HG02571 (cell line): ENCODE measurements around the gene DDX17.

ENCODE experiments used
- ATAC-seq: cut with Tn5 transposase; IDR thresholded peaks from one replicate; pipeline ENCODE4 v1.9.1; 2021; ENCODE audit warnings: mild to moderate bottlenecking, moderate library complexity; ENCODE audit not compliant: unreplicated experiment

DDX17 gene

GRCh38 chr22:38451404-38451803 is 54.7 kb downstream of the DDX17 start:
- no peak for ATAC-seq

DNA sequence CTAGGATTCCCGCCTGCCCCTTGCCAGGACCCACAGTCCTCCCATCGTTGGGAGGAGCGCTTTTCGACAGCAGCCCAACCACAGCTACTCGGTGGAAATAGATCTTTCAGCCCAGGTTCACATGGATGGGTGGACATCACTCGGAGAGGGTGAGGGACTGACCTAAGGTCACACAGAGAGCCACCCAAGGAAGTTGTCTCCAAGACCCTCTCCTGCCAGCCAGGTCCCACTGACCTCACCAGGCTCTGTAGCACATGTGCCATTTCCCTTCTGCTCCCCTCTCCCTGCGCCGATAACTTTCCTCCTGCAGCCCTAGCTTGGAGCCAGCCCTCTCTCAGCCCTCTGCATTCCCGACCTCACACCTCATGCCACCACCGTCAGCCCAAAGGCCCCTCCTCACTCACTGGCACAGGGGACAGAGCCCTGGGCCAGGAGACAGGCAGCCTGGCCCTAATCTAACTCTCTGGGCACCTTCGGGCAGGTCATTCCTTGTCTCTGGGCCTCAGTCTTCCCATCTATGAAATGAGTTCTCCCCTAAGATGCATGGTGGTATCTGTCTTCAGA is 55.8 kb downstream of the DDX17 start:
- ATAC-seq: no peak

DNA sequence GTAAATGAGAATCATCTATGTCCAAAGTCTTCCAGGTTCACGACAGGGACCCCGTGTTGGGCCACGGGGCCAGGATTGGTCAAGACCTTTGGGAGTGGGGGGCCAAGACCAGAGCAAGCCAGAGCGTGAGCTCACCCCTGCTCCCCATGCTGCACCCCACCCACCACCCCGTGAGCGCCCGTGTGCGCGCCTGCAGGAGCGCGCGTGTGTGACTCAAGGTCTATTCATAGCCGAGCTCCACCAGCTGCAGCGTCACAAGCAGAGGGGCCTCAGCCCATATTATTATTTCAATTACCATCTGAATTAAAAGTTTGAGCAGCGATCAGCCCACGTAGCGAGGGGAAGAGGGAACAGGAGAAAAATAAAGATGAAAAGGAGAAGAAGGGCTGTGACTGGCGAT is 56.3 kb downstream of the DDX17 start:
- no peak for ATAC-seq

GRCh38 chr22:38448945-38449745 is 57.0 kb downstream of the DDX17 start:
- ATAC-seq: no peak

DNA sequence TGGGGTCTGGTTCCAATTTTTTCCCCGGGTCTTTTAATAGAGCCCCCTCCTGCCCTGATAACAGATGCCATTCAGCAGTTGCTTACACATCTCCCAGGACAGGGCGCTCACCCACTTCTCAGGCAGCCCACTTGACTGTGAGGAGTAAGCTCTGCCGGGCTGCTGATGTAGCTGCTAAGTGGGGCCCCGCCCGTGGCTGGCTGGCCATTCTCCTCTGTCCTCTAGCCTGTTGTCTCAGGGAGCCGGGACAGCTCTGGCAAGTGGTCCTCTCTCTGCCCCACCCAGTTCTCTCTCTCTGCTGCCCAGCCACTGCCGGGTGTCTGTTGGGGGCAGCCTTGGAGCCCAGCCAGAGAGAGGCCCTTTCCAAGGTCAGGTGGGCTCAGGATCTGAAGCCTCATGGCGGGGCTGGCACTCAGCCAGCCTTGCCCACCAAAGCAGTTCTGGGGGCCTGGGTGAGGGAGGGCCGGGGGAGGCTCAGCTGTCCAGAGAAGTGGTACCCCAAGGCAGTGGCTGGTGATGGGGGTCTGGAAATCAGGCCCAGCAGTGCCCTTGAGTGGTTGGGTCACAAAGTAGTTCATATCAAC is 60.0 kb downstream of the DDX17 start:
- ATAC-seq: no peak

DNA sequence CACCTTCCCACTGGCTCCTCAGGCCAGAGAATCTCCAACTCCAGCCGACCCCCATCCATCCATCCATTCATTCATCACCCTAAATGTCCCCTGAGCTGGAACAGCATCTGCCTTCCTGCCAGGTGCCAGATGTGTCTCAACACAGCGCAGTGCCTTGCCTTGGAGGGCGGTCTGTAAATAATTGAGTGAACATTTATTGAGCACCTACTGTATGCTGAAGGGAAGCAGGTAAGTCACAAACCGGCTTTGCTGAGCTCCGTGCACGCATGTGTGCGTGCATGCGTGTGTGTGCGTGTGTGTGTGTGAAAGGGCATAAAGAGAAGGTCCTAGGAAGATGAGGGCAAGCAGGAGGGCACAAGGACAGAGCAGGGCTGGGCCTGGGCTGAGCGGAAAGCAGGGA is 61.3 kb downstream of the DDX17 start:
- no peak for ATAC-seq

- no peak for ATAC-seq
Observed at GRCh38 chr22:38443628-38444521, 62.2 kb downstream of the DDX17 start.

DNA sequence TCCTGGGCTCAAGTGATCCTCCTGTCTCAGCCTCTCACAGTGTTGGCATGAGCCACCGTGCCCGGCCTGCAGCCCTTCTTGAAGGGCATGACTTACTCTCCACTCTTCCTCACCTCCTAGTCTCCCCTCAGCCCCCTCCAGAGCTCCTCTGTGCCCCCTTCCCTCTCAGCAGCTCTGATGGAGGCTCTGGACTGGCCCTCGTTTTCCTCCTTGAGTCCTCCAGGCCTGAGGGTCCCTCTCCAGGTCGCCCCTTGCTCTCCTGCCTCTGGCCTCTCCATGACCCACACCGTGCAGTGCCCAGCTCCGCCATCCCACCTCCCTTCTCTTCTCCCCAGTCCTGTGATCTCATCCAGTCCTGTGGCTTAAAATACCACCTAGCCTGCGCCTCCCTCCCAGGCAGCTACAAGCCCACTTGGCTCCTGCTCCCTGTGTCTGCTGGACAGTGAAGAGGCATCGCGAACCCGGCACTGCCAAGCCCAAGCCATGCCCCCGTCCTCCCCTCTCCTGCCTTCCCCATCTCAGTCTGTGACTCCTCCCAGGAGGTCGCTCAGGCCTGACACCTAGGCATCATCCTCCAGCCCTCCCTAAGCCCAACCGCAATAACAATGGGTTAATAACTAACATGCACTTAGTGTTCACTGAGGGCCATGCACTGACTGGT is 63.0 kb downstream of the DDX17 start:
- no peak for ATAC-seq

DNA sequence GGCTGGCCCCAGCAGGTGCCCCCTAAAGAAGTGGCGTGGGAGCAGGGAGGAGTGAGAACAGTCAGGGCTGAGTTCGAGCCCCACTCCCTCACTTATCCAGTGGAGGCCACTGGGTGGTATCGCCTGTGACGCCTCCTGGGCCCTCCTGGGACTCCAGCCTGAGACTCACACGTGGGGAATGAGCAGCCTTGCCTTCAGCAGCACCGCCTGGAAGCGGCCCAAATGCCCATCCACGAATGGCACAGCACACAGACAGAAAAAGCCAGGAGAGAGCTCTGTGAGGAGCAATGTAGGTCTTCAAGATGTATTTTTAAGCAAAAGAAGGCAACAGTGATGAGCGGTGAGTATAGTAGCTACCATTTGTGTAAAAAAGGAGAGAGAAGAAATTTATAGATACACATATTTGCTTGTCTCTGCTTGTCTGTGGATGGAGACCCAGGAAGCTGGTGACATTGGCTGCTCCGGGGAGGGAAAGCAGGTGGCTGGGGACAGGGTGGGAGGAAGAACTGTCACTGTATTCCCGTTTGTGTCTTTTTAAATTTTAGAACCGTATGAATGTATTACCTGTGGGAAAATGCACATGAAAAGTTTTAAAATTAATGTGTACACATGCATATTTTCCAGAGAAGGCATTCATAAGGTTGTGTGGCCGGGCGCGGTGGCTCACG is 64.4 kb downstream of the DDX17 start:
- ATAC-seq: no peak

DNA sequence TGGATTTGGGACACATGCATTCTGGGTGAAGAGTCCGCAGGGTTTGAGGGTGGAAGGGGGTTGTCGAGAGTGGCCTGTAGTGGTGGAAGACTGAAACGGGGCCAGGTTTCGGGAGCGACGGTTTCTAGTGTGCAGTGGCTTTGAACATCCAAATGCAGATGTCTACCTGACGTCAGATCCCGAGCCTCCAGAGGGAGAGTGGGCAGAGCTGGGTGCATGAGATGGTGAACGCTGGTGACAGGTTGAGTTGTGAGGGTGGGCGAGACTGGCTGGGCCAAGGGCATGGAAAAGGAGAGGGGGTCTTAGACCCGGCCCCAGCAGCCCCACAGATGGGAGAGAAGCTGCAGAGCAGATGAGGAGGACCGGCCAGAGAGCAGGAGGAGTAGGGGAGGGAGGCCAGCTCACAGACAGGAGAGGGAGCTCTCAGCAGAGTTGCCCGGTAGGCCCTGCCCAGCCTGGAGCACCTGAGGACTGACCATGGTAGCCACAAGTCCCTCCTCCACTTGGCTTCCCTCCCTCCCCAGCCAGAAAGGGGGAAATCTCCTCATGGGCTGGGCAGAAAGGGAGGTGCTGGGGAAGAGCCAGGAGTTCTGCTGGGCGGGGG is 65.3 kb downstream of the DDX17 start:
- ATAC-seq: no peak

DNA sequence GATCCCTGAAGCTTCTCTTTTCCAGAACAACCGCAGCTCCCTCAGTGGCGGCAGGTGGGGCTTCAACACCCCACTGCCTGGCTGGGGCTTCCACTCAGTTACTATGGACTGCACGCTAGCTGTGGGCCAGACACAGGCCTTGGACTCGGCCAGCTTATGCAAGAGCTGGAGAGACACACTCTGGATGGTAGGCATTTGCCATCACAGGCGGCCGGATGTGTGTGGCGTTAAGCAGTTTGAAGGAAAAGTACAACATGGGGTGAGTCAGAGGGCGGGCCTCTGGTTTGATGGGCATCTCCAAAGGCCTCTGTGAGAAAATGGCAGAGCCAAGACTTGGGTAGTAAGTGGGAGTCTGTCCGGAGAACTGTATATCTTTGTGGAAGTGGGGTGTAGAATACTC is 68.7 kb downstream of the DDX17 start:
- ATAC-seq: no peak

- ATAC-seq: no peak
Observed at GRCh38 chr22:38436629-38437395, 69.3 kb downstream of the DDX17 start.

- ATAC-seq: no peak
Observed at GRCh38 chr22:38435965-38436364, 70.1 kb downstream of the DDX17 start.

DNA sequence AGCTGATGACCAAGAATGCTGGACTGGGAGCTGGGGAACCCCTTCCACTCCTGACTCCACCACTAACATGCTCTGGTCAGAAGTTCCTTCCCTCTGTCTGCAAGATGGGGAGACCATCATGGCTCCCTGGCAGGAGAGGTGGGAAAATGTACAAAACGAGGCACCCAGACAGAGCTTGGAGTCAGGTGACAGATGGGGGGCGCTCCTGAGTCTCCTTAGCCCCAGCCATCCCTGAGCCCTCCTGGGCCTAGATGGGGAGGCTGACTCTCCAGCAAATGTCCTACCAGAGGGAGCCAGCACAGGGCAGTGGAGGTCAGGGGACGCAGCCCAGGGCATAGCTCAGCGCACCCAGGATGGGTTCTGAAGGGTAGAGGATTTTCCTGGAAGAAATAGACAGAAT is 71.1 kb downstream of the DDX17 start:
- no peak for ATAC-seq

DNA sequence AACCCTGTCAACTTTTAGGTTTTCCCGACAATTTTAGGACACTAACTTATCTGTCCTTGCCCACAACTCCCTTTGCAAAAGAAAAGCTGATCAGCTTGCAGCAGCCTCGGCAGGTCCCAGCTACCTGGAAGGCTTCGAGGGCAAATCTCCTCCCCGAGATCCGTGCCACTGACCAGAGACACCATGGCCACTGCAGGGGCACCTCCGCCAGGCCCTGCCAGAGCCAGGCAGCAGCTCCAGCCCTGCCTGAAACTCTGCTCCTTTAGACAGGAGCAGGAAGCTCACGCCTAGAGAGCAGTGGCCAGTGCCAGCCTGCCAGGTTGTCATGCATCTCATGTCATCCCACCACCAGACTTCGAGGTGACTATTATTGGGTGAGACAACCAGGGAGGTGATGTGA is 72.2 kb downstream of the DDX17 start:
- no peak for ATAC-seq
